GM12864 (cell line): ENCODE measurements around the gene DTX3.
"Not testable (repeated sequence)": the region's sequence is repeated elsewhere in the genome, so short reads cannot be mapped to it uniquely, and the experiment has no call there.

ENCODE experiments used
- DNase-seq: peaks from one replicate; pipeline ENCODE4 v3.0.0-alpha.2; 2011; ENCODE audit warnings: low read depth
- H3K4me3 ChIP-seq: 2 replicates; pipeline ENCODE4 v1.5.1; 2011; ENCODE audit warnings: mild to moderate bottlenecking, low read depth, low read length, control low read depth
- CTCF ChIP-seq: IDR thresholded peaks from 2 replicates; pipeline ENCODE4 v1.5.1; 2011; ENCODE audit warnings: low read depth, mild to moderate bottlenecking, moderate library complexity, low read length, control low read depth, inconsistent platforms; ENCODE audit errors: missing control alignments

The DTX3 gene

GRCh38 chr12:57629897-57630471 lies 25.4 kb downstream of the DTX3 start:
- no peak for TF ChIP-seq CTCF
- no peak for DNase-seq
- H3K4me3 ChIP-seq: no peak overlapping the region

- no peak for TF ChIP-seq CTCF
- no peak for DNase-seq
- no peak overlapping the region for H3K4me3 ChIP-seq
These were observed 26.3 kb downstream of the DTX3 start for GRCh38 chr12:57630891-57631433.

- H3K4me3 ChIP-seq: no peak overlapping the region
- TF ChIP-seq CTCF: no peak
- no peak for DNase-seq
These were observed 27.0 kb downstream of the DTX3 start for GRCh38 chr12:57631566-57632072.

- no peak for TF ChIP-seq CTCF
- H3K4me3 ChIP-seq: peak overlapping the region; percentile 51
- DNase-seq: no peak
These were observed 27.7 kb downstream of the DTX3 start for GRCh38 chr12:57632073-57632957.

GRCh38 chr12:57632958-57633840 lies 28.6 kb downstream of the DTX3 start, which contains the start of gene B4GALNT1:
Gene B4GALNT1 (minus strand): TSS chr12:57633201. CDS start chr12:57632132, 1,069 bp downstream.
- peak within 1 kb of the TSS; percentile 51 for H3K4me3 ChIP-seq
- TF ChIP-seq CTCF: peak; percentile 89
- no peak for DNase-seq

- H3K4me3 ChIP-seq, DNase-seq: not testable (repeated sequence)
These were observed 32.1 kb downstream of the DTX3 start for GRCh38 chr12:57636731-57637130.
